H9 (cell line): ENCODE results near the gene TMEM145. TPM values are rescaled to one million over a fixed set of nuclear protein-coding genes. Genes with fewer than 3 reads are reported as not detected.

Experiments
- DNase-seq: peaks from one replicate; pipeline ENCODE4 v3.0.0-alpha.2; 2017
- H2AFZ ChIP-seq: one replicate; pipeline ENCODE4 v1.6.1; 2013; ENCODE audit warnings: mild to moderate bottlenecking, low read length, control low read depth, moderate library complexity
- H2AK5ac ChIP-seq: 2 replicates; pipeline ENCODE4 v1.6.1; 2013; ENCODE audit warnings: low read length, control low read depth, mixed read lengths; ENCODE audit not compliant: insufficient read length
- H2BK120ac ChIP-seq: one replicate; pipeline ENCODE4 v1.6.1; 2013; ENCODE audit warnings: low read depth, mild to moderate bottlenecking, low read length, control low read depth, inconsistent platforms; ENCODE audit not compliant: poor library complexity, severe bottlenecking
- H2BK12ac ChIP-seq: 2 replicates; pipeline ENCODE4 v1.6.1; 2013; ENCODE audit warnings: low read length, control low read depth, mixed read lengths, low read depth; ENCODE audit not compliant: insufficient read length
- H2BK15ac ChIP-seq: 2 replicates; pipeline ENCODE4 v1.6.1; 2013; ENCODE audit warnings: low read depth, low read length, control low read depth
- H2BK20ac ChIP-seq: one replicate; pipeline ENCODE4 v1.6.1; 2013; ENCODE audit warnings: low read depth, mild to moderate bottlenecking, low read length, control low read depth, inconsistent platforms; ENCODE audit not compliant: poor library complexity, severe bottlenecking
- H2BK5ac ChIP-seq: 2 replicates; pipeline ENCODE4 v1.6.1; 2013; ENCODE audit warnings: low read length, control low read depth, mixed read lengths; ENCODE audit not compliant: insufficient read length
- H3K14ac ChIP-seq: 2 replicates; pipeline ENCODE4 v1.6.1; 2013; ENCODE audit warnings: low read length, control low read depth; ENCODE audit not compliant: insufficient read depth
- H3K18ac ChIP-seq: 2 replicates; pipeline ENCODE4 v1.6.1; 2013; ENCODE audit warnings: low read depth, mild to moderate bottlenecking, mixed read lengths, low read length, control low read depth; ENCODE audit not compliant: insufficient read length
- H3K23ac ChIP-seq: 2 replicates; pipeline ENCODE4 v1.6.1; 2013; ENCODE audit warnings: low read length, control low read depth, mixed read lengths, low read depth; ENCODE audit not compliant: insufficient read length
- H3K23me2 ChIP-seq: 2 replicates; pipeline ENCODE4 v1.6.1; 2013; ENCODE audit warnings: low read depth, mild to moderate bottlenecking, mixed read lengths, low read length, control low read depth; ENCODE audit not compliant: insufficient read length, poor library complexity, severe bottlenecking
- H3K27ac ChIP-seq: 2 replicates; pipeline ENCODE4 v1.5.1; 2013; ENCODE audit warnings: low read length, control low read depth, mixed read lengths, low read depth; ENCODE audit not compliant: insufficient read length
- H3K27me3 ChIP-seq: 2 replicates; pipeline ENCODE4 v1.6.1; 2013; ENCODE audit warnings: low read length, control low read depth, inconsistent platforms; ENCODE audit not compliant: insufficient read depth
- H3K4ac ChIP-seq: 2 replicates; pipeline ENCODE4 v1.6.1; 2013; ENCODE audit warnings: low read depth, mild to moderate bottlenecking, control low read depth, inconsistent platforms, low read length, moderate library complexity
- H3K4me1 ChIP-seq: 2 replicates; pipeline ENCODE4 v1.6.1; 2013; ENCODE audit warnings: low read length, control low read depth, inconsistent platforms; ENCODE audit not compliant: insufficient read depth
- H3K4me2 ChIP-seq: 2 replicates; pipeline ENCODE4 v1.6.1; 2013; ENCODE audit warnings: low read length, control low read depth, mixed read lengths; ENCODE audit not compliant: insufficient read length, insufficient read depth
- H3K56ac ChIP-seq: 2 replicates; pipeline ENCODE4 v1.6.1; 2013; ENCODE audit warnings: low read depth, mild to moderate bottlenecking, mixed read lengths, low read length, control low read depth; ENCODE audit not compliant: insufficient read length
- H3K79me1 ChIP-seq: 2 replicates; pipeline ENCODE4 v1.6.1; 2013; ENCODE audit warnings: low read depth, mild to moderate bottlenecking, moderate library complexity, low read length, control low read depth, inconsistent platforms; ENCODE audit not compliant: insufficient read depth, poor library complexity, severe bottlenecking
- H3K79me2 ChIP-seq: 2 replicates; pipeline ENCODE4 v1.6.1; 2013; ENCODE audit warnings: low read length, control low read depth, inconsistent platforms; ENCODE audit not compliant: insufficient read depth
- H3K9ac ChIP-seq: 2 replicates; pipeline ENCODE4 v1.6.1; 2013; ENCODE audit warnings: low read length, control low read depth, mixed read lengths; ENCODE audit not compliant: insufficient read length; ENCODE audit errors: extremely low read depth
- H3K9me3 ChIP-seq: one replicate; pipeline ENCODE4 v1.6.1; 2013; ENCODE audit warnings: low read depth, low read length, inconsistent platforms; ENCODE audit not compliant: control insufficient read depth
- H3T11ph ChIP-seq: one replicate; pipeline ENCODE4 v1.6.1; 2013; ENCODE audit warnings: mild to moderate bottlenecking, low read length, control low read depth, inconsistent platforms
- H4K20me1 ChIP-seq: one replicate; pipeline ENCODE4 v1.6.1; 2013; ENCODE audit not compliant: control insufficient read depth, insufficient read length, insufficient read depth
- H4K5ac ChIP-seq: 2 replicates; pipeline ENCODE4 v1.6.1; 2013; ENCODE audit warnings: low read depth, mild to moderate bottlenecking, mixed read lengths, low read length, control low read depth; ENCODE audit not compliant: insufficient read length
- H4K8ac ChIP-seq: replicated peaks from 2 replicates; pipeline ENCODE4 v1.6.1; 2013; ENCODE audit warnings: low read length, control low read depth, mixed read lengths, low read depth; ENCODE audit not compliant: insufficient read length
- H4K91ac ChIP-seq: 2 replicates; pipeline ENCODE4 v1.6.1; 2013; ENCODE audit warnings: low read depth, mild to moderate bottlenecking, moderate library complexity, mixed read lengths, low read length, control low read depth; ENCODE audit not compliant: insufficient read length
- H3K27ac Mint-ChIP-seq, 3 experiments: 2 replicates in 2 of 3; 3 replicates in 1 of 3; pipeline ENCODE4 v1.8.0; 2020 to 2021; ENCODE audit warnings: mixed read lengths in 3 of 3, mild to moderate bottlenecking in 1 of 3, moderate library complexity in 1 of 3
- H3K27me3 Mint-ChIP-seq: 2 replicates; pipeline ENCODE4 v1.8.0; 2021; ENCODE audit warnings: low read depth, mild to moderate bottlenecking, moderate library complexity, mixed read lengths
- H3K36me3 Mint-ChIP-seq, 3 experiments: 2 replicates in 2 of 3; 3 replicates in 1 of 3; pipeline ENCODE4 v1.8.0; 2020 to 2021; ENCODE audit warnings: low read depth in 3 of 3, mixed read lengths in 3 of 3; ENCODE audit not compliant: insufficient read depth in 1 of 3
- H3K4me1 Mint-ChIP-seq, 2 experiments: 2 replicates each; pipeline ENCODE4 v1.8.0; 2020; ENCODE audit warnings: mixed read lengths in 2 of 2
- H3K4me3 Mint-ChIP-seq, 2 experiments: 2 replicates in 1 of 2; 3 replicates in 1 of 2; pipeline ENCODE4 v1.8.0; 2020 to 2021; ENCODE audit warnings: mild to moderate bottlenecking in 2 of 2, mixed read lengths in 2 of 2, moderate library complexity in 1 of 2
- H3K9me3 Mint-ChIP-seq, 2 experiments: 2 replicates in 1 of 2; 3 replicates in 1 of 2; pipeline ENCODE4 v1.8.0; 2020; ENCODE audit warnings: mild to moderate bottlenecking in 2 of 2, mixed read lengths in 2 of 2, moderate library complexity in 1 of 2
- WGBS: extraction: QIAGEN DNeasy Blood & Tissue Kit; methylation state at CpG from one replicate; pipeline ENCODE4 v1.1.7; 2013; ENCODE audit warnings: missing lambda C conversion rate, low lambda C conversion rate, mixed read lengths; ENCODE audit not compliant: insufficient read length; ENCODE audit errors: extremely low coverage; 5-methylcytosine and 5-hydroxymethylcytosine counted together
- total RNA-seq: library from RNA; stranded (reverse); gene quantifications from 2 replicates; pipeline ENCODE4 v1.2.1, GENCODE V29; 2021
- TF ChIP-seq, protein P1 (sequence below): fragments of 200-600 bp; sonication (generic); conservative IDR thresholded peaks from 3 replicates; pipeline ENCODE4 v1.8.0; 2021; ENCODE audit warnings: antibody characterized with exemption, mild to moderate bottlenecking

Gene TMEM145
- total RNA-seq, 1 experiment from 2014 or later: 4.5 TPM

DNA sequence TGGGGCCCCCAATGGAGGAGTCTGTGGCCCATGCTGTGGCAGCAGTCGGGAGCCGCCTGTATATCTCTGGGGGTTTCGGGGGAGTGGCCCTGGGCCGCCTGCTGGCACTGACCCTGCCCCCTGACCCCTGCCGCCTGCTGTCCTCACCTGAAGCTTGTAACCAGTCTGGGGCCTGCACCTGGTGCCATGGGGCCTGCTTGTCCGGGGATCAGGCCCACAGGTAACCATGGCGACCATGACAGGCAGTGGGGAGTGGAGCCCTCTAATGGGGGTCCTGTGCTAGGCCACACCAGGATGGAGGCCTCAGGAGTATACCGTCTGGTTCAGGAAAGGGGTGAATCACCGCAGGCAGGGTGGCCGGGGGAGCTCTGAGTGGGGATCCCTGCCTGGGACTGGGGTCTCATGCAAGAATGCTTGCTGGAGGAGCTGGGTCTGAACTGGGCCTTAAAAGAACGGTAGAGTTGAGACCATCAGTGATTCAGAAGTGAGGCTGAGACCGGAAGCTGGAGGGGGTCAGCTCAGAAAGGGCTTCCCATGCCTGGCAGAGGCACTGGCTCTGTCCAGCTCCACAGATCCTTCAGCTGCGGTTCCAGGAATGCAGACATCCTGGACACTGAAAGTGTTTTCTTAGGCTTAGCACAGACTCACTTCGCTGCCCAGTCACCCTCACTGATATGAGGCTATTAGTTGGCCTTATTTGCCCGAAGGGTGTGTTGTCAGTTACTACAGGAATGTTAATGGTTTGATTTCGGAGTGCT, 47.9 kb downstream of the TMEM145 start:
- peak; percentile 85 for DNase-seq
- H4K5ac ChIP-seq: no peak overlapping the region
- H4K20me1 ChIP-seq: no peaks in the 10 kb centered on the region
- Mint-ChIP-seq H3K27me3 (no peaks in the 10 kb centered on the region), H3K4me3 (no peak overlapping the region), H3K9me3 (peaks cover 5 to 6% of the 10 kb centered on the region in 2 experiments; a peak in 4 of 5 replicates), H3K27ac (peak overlapping the region; percentile 20 to 88 (median 85); a peak in 6 of 7 replicates), H3K4me1 (peaks cover 6 to 30% of the 10 kb centered on the region in 2 experiments), H3K36me3 (peaks cover 25 to 46% (median 39%) of the 10 kb centered on the region in 3 experiments)
- no peak overlapping the region for H2BK20ac ChIP-seq
- H3K27me3 ChIP-seq: no peaks in the 10 kb centered on the region
- no peaks in the 10 kb centered on the region for H3K23me2 ChIP-seq
- no CpG with 5 or more reads among the region's 16 CpGs for WGBS
- H4K91ac ChIP-seq: no peak overlapping the region
- no peak overlapping the region for H3K56ac ChIP-seq
- no peak overlapping the region for H2AFZ ChIP-seq
- H2BK12ac ChIP-seq: no peak overlapping the region
- no peak overlapping the region for H3K23ac ChIP-seq
- no peak overlapping the region for H3K18ac ChIP-seq
- no peak overlapping the region for H2BK15ac ChIP-seq
- no peaks in the 10 kb centered on the region for H3K79me2 ChIP-seq
- TF ChIP-seq, protein P1, sequence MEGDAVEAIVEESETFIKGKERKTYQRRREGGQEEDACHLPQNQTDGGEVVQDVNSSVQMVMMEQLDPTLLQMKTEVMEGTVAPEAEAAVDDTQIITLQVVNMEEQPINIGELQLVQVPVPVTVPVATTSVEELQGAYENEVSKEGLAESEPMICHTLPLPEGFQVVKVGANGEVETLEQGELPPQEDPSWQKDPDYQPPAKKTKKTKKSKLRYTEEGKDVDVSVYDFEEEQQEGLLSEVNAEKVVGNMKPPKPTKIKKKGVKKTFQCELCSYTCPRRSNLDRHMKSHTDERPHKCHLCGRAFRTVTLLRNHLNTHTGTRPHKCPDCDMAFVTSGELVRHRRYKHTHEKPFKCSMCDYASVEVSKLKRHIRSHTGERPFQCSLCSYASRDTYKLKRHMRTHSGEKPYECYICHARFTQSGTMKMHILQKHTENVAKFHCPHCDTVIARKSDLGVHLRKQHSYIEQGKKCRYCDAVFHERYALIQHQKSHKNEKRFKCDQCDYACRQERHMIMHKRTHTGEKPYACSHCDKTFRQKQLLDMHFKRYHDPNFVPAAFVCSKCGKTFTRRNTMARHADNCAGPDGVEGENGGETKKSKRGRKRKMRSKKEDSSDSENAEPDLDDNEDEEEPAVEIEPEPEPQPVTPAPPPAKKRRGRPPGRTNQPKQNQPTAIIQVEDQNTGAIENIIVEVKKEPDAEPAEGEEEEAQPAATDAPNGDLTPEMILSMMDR: peak; percentile 54
- H2BK120ac ChIP-seq: no peak overlapping the region
- no peak overlapping the region for H3T11ph ChIP-seq
- H4K8ac ChIP-seq: no peak overlapping the region
- H3K14ac ChIP-seq: no peak overlapping the region
- H2BK5ac ChIP-seq: no peak overlapping the region
- no peak overlapping the region for H3K9ac ChIP-seq
- H3K27ac ChIP-seq: no peak overlapping the region
- H3K79me1 ChIP-seq: no peaks in the 10 kb centered on the region
- H2AK5ac ChIP-seq: no peak overlapping the region
- H3K4me1 ChIP-seq: no peaks in the 10 kb centered on the region
- no peak overlapping the region for H3K4ac ChIP-seq
- peaks cover 6% of the 10 kb centered on the region for H3K9me3 ChIP-seq
- H3K4me2 ChIP-seq: no peak overlapping the region
